ENCODE data around the gene PARD3B. TPM values are rescaled to one million over a fixed set of nuclear protein-coding genes. Genes with fewer than 3 reads are reported as not detected.

Gene PARD3B
- total and polyA plus RNA-seq, 2 of the 8 experiments (the other 6 are each of a cell fraction or from before 2014, with no cell fraction given), result 1.2 to 5.7 TPM

DNA sequence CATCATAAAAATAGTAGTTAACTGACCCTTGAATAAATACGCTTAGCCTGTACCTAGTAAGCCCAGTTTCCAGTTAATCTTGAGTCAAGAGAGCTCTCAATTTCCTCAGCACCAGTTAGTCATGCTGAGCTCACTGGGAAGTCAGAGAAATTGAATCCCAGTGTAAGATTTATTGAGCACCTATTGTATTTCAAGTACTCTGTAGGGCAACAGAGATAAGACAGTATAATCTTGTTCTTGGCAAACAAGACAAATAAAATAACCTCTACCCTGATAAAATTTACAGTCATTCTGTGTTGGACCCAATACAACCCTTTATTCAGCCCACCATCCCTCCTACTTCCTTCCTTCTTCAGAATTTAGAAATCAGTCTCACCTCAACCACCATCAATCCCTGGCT, 1065.2 kb downstream of the PARD3B start:
- WGBS, 2 experiments (ENCODE audit: extremely low coverage in 1 of 2, insufficient coverage in 1 of 2, insufficient read length in 1 of 2, insufficient replicate concordance in 2 of 2, low coverage in 1 of 2, low lambda C conversion rate in 2 of 2, missing lambda C conversion rate in 1 of 2), result 100% methylated on average over 1 of the region's 1 CpG; no CpG with 5 or more reads in 1 of the 2 experiments
- Histone ChIP-seq H3K27me3 (replicated peaks in 1 of 4; ENCODE audit: control insufficient read depth in 3 of 4, extremely low read depth in 1 of 4, insufficient read depth in 3 of 4, low read length in 3 of 4) (no peaks in the 10 kb centered on the region; a peak in 1 of 7 replicates), H3K56ac (replicated peaks; ENCODE audit: insufficient read length, low read depth, low read length) (no peak overlapping the region), H3K9me3 (ENCODE audit: insufficient read depth in 2 of 2, low read depth in 1 of 2, low read length in 1 of 2) (peaks cover 0 to 6% of the 10 kb centered on the region in 2 experiments; a peak in 2 of 4 replicates), H4K5ac (ENCODE audit: insufficient read length, low read depth, low read length) (no peak overlapping the region), H4K8ac (ENCODE audit: extremely low read depth, insufficient read depth, low read length) (no peak overlapping the region), H3K23me2 (ENCODE audit: low read depth, low read length) (no peaks in the 10 kb centered on the region), H2BK12ac (ENCODE audit: low read depth, low read length) (no peak overlapping the region), H3K36me3 (ENCODE audit: control insufficient read depth in 2 of 4, insufficient read depth in 4 of 4, low read length in 3 of 4) (no peaks in the 10 kb centered on the region), H4K20me1 (replicated peaks in 1 of 2; ENCODE audit: control insufficient read depth in 1 of 2, insufficient read depth in 2 of 2, low read length in 2 of 2) (no peaks in the 10 kb centered on the region), H4K91ac (replicated peaks; ENCODE audit: insufficient read length, low read length) (no peak overlapping the region), H2BK15ac (ENCODE audit: low read length) (no peak overlapping the region), H3K14ac (ENCODE audit: insufficient read length) (no peak overlapping the region), H3K18ac (ENCODE audit: extremely low read depth, low read length) (no peak overlapping the region), H3K9ac (replicated peaks in 1 of 4; ENCODE audit: extremely low read depth in 1 of 4, low read depth in 3 of 4, low read length in 3 of 4) (no peak overlapping the region), H3K79me2 (ENCODE audit: control insufficient read depth in 1 of 2, insufficient read depth in 2 of 2, low read length in 2 of 2) (no peaks in the 10 kb centered on the region), H2AFZ (ENCODE audit: low read length) (no peak overlapping the region), H3K23ac (ENCODE audit: insufficient read length) (no peak overlapping the region), H2AK5ac (ENCODE audit: low read depth, low read length) (no peak overlapping the region), H3K27ac (ENCODE audit: low read depth, low read length) (no peak overlapping the region), H2BK20ac (ENCODE audit: low read length) (no peak overlapping the region), H3K4me3 (ENCODE audit: extremely low read depth in 1 of 4, insufficient read depth in 2 of 4, low read depth in 3 of 4, low read length in 4 of 4) (no peak overlapping the region), H3K4me2 (ENCODE audit: insufficient read depth in 1 of 2, low read depth in 2 of 2, low read length in 2 of 2) (no peak overlapping the region), H3K4ac (replicated peaks; ENCODE audit: insufficient read length, low read depth, low read length) (no peak overlapping the region), H3K4me1 (replicated peaks in 1 of 4; ENCODE audit: control insufficient read depth in 3 of 4, insufficient read depth in 4 of 4, low read length in 3 of 4) (peaks cover 0 to 4% (median 3%) of the 10 kb centered on the region in 4 experiments; a peak in 2 of 7 replicates), H2BK120ac (replicated peaks; ENCODE audit: low read depth, low read length) (no peak overlapping the region), H2BK5ac (ENCODE audit: low read depth, low read length) (no peak overlapping the region), H3K79me1 (ENCODE audit: low read depth, low read length) (no peaks in the 10 kb centered on the region)
- ChIA-PET POLR2A (ENCODE audit: partially characterized antibody) (no interaction called here), CTCF (ENCODE audit: partially characterized antibody) (no interaction called here)
- FAIRE-seq (no peak), DNase-seq (ENCODE audit: low read depth in 1 of 2, low spot score in 2 of 2) (no peak)
- no peak for TF ChIP-seq KDM4A (IDR thresholded peaks at IDR 0.05; ENCODE audit: low read depth, low read length, severe bottlenecking)
- no peak for TF ChIP-seq CBX5 (IDR thresholded peaks at IDR 0.05; ENCODE audit: low read depth, low read length)
- no peak for TF ChIP-seq EP300 (IDR thresholded peaks at IDR 0.05; ENCODE audit: borderline replicate concordance in 1 of 2, low read depth in 2 of 2, low read length in 2 of 2)
- TF ChIP-seq KDM1A (IDR thresholded peaks at IDR 0.05; ENCODE audit: borderline replicate concordance, low read length), result no peak
- no peak for TF ChIP-seq RAD21 (IDR thresholded peaks at IDR 0.05 in 1 of 2, conservative IDR thresholded peaks at IDR 0.05 in 1 of 2; ENCODE audit: low read depth in 2 of 2, low read length in 2 of 2)
- no peak for TF ChIP-seq POLR2A (IDR thresholded peaks at IDR 0.05; ENCODE audit: control extremely low read depth in 1 of 2, low read depth in 2 of 2, low read length in 2 of 2)
- TF ChIP-seq SIX5 (IDR thresholded peaks at IDR 0.05; ENCODE audit: low read depth, low read length), result no peak
- TF ChIP-seq, protein P1, sequence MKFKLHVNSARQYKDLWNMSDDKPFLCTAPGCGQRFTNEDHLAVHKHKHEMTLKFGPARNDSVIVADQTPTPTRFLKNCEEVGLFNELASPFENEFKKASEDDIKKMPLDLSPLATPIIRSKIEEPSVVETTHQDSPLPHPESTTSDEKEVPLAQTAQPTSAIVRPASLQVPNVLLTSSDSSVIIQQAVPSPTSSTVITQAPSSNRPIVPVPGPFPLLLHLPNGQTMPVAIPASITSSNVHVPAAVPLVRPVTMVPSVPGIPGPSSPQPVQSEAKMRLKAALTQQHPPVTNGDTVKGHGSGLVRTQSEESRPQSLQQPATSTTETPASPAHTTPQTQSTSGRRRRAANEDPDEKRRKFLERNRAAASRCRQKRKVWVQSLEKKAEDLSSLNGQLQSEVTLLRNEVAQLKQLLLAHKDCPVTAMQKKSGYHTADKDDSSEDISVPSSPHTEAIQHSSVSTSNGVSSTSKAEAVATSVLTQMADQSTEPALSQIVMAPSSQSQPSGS (IDR thresholded peaks at IDR 0.05; ENCODE audit: low read length), result no peak
- TF ChIP-seq CREB1 (IDR thresholded peaks at IDR 0.05), result no peak
- no peak for TF ChIP-seq EGR1 (IDR thresholded peaks at IDR 0.05; ENCODE audit: borderline replicate concordance, low read depth, low read length)
- no peak for TF ChIP-seq MAFK (IDR thresholded peaks at IDR 0.05; ENCODE audit: low read depth, low read length)
- no peak for TF ChIP-seq SP1 (IDR thresholded peaks at IDR 0.05; ENCODE audit: low read depth, low read length)
- TF ChIP-seq, protein P2, sequence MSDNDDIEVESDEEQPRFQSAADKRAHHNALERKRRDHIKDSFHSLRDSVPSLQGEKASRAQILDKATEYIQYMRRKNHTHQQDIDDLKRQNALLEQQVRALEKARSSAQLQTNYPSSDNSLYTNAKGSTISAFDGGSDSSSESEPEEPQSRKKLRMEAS (IDR thresholded peaks at IDR 0.05), result no peak

Measured in H1 (cell line).